Kidney epithelial cell (primary cell): Measurements from ENCODE around the gene CSF1R. TPM values are rescaled to one million over a fixed set of nuclear protein-coding genes. Genes with fewer than 3 reads are reported as not detected.

ENCODE experiments used
- DNase-seq: peaks from one replicate; pipeline ENCODE4 v3.0.0-alpha.2; 2010; ENCODE audit warnings: low read depth
- H3K27me3 ChIP-seq: 2 replicates; pipeline ENCODE4 v1.6.0; 2011; ENCODE audit warnings: low read length; ENCODE audit not compliant: control insufficient read depth, insufficient read depth
- H3K36me3 ChIP-seq: 2 replicates; pipeline ENCODE4 v1.5.1; 2011; ENCODE audit warnings: low read length; ENCODE audit not compliant: control insufficient read depth, insufficient read depth
- H3K4me3 ChIP-seq: 2 replicates; pipeline ENCODE4 v1.5.1; 2011; ENCODE audit warnings: low read depth, mild to moderate bottlenecking, control low read depth, low read length
- CTCF ChIP-seq: IDR thresholded peaks from 2 replicates; pipeline ENCODE4 v1.5.1; 2011; ENCODE audit warnings: mild to moderate bottlenecking, moderate library complexity, low read length, control low read depth, inconsistent platforms; ENCODE audit not compliant: insufficient read depth, poor library complexity, severe bottlenecking
- total RNA-seq: library from RNA; depleted of rRNA; stranded (reverse); fragments of >200 nt; gene quantifications from 2 replicates; pipeline ENCODE4 v1.2.3, GENCODE V29; 2015

The CSF1R gene
- total RNA-seq, 1 donor from 2014 or later, result 0.75 TPM

DNA sequence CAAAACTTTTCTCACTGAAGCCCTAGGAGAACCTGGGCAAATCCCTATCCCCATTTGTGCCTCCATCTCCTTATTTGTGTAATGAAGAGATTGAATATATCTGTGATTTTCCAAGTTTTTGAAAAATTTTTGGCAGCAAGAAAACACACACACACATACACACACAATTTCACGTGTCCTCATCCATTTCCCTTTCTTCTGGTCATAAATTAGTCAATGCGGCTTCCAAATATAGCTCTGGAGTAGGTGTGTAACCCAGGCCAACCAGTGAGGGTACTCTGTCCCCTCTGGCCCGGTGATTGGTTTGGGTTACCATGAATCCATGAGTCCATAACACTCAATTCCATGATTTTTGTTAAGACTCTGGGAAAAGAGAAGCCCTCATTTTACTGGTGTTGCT is 12.7 kb downstream of the CSF1R start:
- peaks cover 7% of the 10 kb centered on the region for H3K27me3 ChIP-seq
- H3K36me3 ChIP-seq, result no peaks in the 10 kb centered on the region
- no peak for TF ChIP-seq CTCF
- no peak for DNase-seq
- H3K4me3 ChIP-seq, result no peak overlapping the region

- no peak for DNase-seq
- Histone ChIP-seq H3K4me3 (no peak overlapping the region), H3K36me3 (no peaks in the 10 kb centered on the region), H3K27me3 (peaks cover 7% of the 10 kb centered on the region)
- TF ChIP-seq CTCF, result no peak
These were observed 13.2 kb downstream of the CSF1R start for GRCh38 chr5:150073086-150073625.

DNA sequence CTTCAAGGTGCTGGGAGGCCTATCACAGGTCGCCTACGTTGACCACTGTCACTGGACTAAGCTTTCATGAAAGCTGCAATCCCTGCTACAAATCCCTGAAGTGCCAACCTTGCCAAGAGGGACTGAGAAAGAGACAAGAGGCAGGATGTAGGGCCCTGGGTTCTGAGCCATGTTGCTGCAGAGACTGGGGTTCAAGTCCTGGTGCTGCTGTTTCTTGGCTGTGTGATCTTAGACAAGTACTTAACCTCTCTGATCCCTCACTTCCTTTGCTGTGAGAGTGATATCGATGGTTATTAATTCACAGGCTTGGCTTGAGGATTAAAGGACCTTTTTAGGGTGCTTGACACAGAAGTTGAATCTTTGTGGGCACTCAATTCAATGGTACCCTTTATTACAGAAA is 15.5 kb downstream of the CSF1R start:
- no peak for DNase-seq
- no peaks in the 10 kb centered on the region for H3K36me3 ChIP-seq
- no peak for TF ChIP-seq CTCF
- H3K27me3 ChIP-seq, result peaks cover 5% of the 10 kb centered on the region
- no peak overlapping the region for H3K4me3 ChIP-seq

GRCh38 chr5:150069672-150070627 is 16.4 kb downstream of the CSF1R start:
- no peaks in the 10 kb centered on the region for H3K36me3 ChIP-seq
- no peak overlapping the region for H3K4me3 ChIP-seq
- no peak for DNase-seq
- no peaks in the 10 kb centered on the region for H3K27me3 ChIP-seq
- no peak for TF ChIP-seq CTCF

DNA sequence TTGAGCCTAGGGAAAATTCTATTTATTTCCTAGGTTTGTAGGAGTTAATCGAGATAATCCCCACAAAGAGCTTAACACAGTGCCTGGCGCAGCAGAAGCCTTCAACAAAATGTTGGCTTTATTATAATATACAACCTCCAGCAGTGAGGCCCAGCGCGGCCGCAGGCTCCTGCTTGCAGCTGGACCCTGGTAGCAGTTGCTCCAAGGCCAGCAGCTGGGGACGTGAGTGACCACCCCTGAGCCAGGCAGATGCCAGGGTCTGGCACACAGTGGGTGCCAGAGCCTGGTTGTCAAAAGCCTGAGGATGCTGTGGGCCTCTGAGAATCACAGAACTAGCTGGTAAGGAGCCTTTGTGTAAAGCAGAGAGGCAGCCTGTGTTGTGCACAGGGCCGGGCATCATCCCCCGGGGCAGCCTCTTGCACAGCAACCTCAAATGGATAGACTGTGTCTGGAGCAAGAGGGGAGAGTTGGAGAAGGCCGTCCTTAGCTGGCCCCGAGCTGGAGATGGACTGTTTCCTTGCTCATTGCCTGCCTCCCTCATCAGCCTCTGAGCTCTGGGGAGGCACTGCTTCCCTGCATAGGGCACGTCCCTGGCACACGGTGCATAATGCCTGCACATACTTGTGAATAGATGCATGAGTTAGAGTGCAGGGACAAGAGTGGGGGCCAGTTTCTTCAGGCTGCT is 17.3 kb downstream of the CSF1R start:
- H3K36me3 ChIP-seq, result no peaks in the 10 kb centered on the region
- no peaks in the 10 kb centered on the region for H3K27me3 ChIP-seq
- no peak for TF ChIP-seq CTCF
- no peak overlapping the region for H3K4me3 ChIP-seq
- no peak for DNase-seq
